CD4-positive, alpha-beta T cell treated with Interleukin-2 at 100 ng/mL for 4 hours (primary cell): Measurements from ENCODE around the gene KIAA0513.
"Not testable (repeated sequence)": the region's sequence is repeated elsewhere in the genome, so short reads cannot be mapped to it uniquely, and the experiment has no call there.

Experiments used
- DNase-seq: peaks from one replicate; pipeline ENCODE4 v3.0.0-alpha.2; 2020; ENCODE audit warnings: low spot score

The KIAA0513 gene

GRCh38 chr16:85029408-85029784 is 1.8 kb downstream of the KIAA0513 start:
- peak; percentile 82 for DNase-seq

DNA sequence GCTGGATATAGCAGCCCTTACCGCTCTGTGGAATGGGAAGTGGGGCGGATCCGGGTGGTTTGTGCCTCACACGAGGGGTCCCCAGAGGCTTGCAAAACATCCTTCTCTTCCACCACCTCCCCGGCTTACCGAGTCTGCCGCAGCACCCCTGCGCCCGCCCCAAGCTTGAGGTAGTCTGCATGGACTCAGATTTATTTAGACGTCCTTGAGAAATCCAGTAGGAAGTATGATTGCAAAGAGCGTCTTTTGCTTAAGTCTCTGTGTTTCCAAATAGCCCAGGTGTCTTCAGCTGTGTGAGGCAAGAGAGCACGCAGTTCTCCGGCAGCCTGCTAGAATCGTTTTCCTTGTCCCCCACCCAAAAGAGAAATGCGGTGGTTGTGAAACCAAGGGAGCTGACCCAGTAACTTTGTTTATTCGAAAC is 2.4 kb downstream of the KIAA0513 start:
- DNase-seq, result no peak

DNA sequence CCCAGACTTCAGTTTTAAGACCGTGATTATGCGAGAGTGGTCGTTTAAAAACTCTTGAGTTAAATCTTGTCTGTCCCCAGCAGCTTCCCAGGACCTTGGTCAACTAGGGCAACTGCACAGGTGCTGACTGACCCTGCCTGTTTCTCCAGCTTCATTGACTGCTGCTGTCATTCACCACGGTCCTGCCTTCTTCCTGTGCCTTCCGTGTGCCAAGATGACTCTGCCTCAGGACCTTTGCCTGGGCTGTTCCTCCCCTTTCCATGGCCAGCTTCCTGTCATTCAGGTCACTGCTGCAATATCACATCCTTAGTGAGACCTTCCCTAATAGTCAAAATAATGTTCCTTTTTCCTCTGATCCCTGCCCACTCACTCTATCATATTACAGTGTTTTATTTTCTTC is 3.9 kb downstream of the KIAA0513 start:
- DNase-seq, result no peak

DNA sequence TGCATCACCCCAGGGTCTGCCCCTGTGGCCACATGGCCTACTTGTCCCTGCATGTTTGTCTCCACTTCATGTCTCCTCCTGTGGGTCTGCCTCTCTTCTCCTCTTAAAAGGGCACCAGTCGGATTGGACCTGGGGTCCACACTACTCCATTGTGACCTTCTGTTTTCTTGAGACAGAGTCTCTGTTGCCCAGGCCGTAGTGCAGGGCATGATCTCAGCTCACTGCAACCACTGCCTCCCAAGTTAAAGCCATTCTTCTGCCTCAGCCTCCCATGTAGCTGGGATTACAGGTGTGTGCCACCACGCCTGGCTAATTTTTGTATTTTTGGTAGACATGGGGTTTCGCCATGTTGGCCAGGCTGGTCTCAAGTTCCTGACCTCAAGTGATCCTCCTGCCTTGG is 4.6 kb downstream of the KIAA0513 start:
- DNase-seq, result not testable (repeated sequence)

DNA sequence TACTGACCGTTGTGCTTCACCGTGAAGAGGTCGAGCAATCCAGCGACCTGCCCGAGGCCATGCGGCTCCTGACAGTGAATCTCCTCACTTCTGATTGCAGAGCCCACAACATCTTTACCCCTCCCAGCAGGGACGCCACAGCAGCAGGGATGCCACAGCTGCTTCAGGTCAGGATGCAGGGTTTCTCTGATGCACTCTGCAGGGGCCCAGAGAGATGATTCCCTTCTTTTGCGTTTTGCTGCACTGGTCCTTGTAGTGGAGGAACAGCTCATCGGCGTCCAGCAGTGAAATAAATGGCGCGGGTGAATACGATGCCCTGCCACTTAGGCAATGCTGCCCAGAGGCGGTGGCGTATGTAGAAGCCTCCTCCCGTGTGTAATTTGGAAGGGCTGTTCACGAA is 5.6 kb downstream of the KIAA0513 start:
- DNase-seq, result no peak

DNA sequence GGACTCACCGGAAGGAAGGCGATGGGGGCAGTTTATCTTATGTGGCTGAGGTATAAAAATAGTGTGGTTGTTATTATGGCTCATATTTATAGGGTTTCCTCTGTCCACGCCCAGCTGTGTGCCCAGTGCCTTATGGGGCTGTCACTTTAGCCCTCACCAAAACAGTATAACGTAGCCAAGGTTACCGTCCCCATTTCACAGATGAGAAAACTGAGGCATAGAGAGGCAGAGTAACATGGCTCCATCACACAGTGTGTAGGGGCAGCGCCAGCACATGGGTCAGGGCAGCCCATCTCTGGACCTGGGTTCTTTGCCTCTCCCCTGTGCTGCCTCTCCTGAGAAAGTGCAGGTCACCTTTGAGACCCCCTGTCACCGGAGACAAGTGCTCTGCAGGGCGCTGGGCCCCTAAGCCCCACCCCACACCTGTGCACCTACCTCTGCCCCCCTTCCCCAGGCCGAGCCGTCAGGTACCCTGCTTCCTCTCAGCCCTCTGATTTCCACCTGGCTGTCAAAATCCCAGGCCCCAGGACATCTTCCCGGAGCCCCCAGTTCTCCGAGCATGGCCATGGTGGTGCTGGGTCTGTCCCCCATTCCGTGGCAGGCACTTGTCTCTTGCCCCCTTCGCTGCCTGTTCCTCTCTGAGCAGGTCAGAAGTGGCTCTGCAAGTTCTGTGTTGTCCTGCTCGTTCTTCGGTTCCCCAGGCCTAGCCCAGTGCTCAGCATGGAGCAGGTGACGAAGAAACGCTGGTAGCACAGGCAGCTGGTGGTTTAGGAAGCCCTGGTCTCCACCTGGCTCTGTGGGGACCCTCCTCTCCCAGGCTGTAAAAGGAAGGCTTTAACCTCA is 7.2 kb downstream of the KIAA0513 start:
- DNase-seq, result no peak

- no peak for DNase-seq
These were observed 8.8 kb downstream of the KIAA0513 start for GRCh38 chr16:85036236-85037049.

GRCh38 chr16:85037050-85037410 is 9.4 kb downstream of the KIAA0513 start:
- no peak for DNase-seq

DNA sequence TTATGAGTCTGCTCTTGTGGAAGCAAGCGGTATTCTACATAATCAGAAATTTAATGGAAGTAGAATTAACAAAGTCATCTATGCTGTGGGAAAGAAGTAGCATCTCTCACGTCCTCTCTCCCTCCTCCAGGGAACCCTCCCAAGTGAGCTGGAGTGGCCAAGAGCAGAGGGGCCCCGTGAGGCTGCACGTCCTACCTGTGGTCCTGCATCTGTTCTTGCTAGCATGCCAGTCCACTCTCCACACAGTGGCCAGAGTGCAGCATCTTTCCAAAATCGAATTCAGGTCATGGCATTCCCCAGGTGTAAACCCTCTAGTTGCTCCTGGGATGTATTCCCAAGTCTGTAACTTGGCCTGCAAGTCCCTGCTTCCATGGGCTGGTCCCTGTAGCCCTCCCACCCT is 10.1 kb downstream of the KIAA0513 start:
- no peak for DNase-seq

- no peak for DNase-seq
These were observed 13.1 kb downstream of the KIAA0513 start for GRCh38 chr16:85040685-85041084.

DNA sequence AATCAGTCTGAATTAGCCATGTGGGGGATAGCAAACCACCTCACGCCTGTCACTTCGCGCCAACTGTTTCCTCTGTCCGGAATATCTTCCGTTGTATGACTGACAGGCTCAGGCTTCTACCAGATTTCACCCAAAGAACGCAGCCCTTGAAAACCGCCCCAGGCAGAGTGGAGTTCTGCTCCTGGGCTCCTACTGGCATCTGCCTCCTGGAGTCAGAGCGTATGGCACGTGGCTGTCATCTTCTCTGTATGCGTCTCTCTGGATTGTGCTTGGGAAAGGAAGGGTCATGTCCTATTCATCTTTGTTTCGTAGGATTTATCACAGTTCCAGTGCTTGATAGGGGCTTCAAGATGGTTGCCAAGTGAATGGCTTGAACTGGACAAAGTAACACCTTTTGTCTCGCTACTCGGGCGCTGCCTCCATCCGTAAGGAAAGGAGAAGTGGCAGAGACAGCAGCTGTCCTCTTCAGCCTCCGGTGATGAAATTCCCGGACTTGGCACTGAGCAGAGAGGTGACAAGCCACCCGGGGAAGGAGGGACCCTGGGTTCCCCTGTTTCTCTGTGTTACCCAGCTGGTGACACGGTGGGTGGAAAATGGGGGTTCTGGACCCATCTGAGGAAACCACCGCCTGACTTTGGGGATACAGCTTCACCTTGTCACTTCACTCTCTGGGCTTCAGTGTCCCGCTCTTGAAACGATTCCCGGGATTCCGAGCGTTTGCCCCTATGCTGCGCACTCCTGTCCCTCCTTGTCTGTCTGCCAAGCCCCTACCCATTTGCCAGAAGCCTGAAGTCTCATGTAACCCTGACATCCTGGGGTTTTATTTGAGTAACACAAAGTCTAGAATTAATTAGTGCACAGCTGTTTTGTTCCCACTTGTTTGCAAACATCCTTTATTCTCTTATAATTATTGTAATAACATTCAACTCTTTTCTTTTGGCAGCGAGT is 13.9 kb downstream of the KIAA0513 start:
- no peak for DNase-seq

DNA sequence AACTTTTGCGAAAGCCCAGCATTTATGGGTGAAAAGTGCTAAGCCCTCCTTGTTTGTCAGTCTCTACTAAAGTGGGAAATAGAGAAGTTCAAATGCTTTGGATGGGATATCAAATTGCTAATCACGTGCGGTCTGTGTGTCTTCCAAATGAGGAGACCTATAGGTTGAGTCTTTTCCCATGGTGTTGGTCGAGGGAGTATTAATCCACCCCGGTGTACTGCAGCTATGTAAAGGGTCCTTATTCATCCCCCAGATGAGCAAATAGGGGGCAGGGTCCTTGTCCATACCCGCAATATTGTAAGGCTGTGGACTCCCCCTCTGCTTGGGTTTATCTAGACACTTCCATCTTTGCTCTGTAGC is 14.6 kb downstream of the KIAA0513 start:
- no peak for DNase-seq

DNA sequence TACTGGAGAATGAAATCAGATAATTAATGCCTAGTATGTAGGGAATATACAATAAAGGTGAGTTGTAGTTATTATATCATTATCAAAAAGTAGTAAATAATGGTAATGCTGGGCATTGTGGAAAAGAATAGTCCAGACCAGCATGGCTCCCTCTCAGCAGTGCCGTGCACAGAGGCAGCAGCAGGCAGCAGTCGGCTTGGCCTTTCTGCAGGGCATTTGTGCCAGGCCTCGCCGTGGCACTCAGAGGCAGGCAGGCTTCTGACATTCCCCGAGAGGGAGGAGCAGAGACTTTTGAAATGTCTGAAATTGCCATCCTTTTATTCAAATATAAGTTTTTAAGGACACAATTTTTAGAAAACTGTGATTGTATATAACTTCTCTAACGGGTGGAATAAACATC is 15.0 kb downstream of the KIAA0513 start:
- no peak for DNase-seq

DNA sequence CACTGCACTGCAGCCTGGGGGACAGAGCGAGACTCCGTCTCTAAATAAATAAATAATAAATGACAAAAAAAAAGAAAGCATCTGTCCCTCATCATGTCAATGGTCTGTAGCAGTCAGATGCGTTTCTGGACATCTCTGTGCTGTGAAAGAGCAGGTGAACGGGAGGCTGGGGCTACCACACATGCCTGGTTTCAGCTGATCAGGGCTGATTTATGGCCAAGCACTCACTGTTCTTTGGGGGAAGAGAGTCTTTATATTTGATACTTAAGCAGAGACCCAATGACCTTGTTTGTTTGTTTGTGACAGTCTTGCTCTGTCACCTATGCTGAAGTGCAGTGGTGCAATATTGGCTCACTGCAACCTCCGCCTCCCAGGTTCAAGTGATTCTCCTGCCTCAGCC is 17.5 kb downstream of the KIAA0513 start:
- no peak for DNase-seq

DNA sequence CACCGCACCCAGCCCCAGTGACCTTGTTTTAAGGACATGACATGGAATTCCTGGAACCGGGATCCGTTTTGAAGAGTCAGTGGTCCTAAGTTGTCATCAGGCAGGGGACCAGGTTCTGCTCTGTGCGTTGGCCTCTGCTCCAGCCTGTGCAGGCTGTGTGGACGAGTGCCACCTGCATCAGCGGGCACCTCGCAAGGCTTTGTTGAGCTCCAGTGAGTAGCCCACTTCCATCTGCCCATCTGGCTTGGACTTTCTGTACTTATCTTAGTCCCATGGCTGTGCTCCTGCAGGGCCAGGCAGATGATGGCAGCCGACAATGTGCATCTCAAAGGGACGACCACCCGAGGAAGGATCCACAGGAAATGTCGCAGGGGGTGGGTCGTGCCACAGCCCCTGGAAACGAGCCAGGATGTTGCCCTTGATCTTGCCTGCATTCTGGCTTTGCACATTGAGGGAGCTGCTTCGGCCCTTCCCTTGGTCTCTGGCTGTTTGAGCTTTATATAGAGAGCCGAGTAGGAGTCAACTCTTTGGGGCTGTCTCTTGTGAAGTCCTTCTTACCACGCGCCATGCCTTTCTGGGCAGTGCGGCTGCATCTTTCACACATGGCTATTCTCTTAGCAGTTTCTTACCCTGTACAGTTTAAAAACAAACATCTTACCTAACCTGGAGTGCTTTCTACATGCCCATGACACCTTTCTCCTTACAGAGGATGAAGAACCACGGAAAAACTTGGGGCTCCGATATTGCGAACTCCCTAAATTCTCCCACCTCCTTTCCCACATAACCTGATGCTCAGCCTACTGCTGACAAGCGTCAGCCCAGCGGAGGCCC is 18.3 kb downstream of the KIAA0513 start:
- DNase-seq, result no peak

- DNase-seq, result no peak
These were observed 18.9 kb downstream of the KIAA0513 start for GRCh38 chr16:85046472-85046916.

DNA sequence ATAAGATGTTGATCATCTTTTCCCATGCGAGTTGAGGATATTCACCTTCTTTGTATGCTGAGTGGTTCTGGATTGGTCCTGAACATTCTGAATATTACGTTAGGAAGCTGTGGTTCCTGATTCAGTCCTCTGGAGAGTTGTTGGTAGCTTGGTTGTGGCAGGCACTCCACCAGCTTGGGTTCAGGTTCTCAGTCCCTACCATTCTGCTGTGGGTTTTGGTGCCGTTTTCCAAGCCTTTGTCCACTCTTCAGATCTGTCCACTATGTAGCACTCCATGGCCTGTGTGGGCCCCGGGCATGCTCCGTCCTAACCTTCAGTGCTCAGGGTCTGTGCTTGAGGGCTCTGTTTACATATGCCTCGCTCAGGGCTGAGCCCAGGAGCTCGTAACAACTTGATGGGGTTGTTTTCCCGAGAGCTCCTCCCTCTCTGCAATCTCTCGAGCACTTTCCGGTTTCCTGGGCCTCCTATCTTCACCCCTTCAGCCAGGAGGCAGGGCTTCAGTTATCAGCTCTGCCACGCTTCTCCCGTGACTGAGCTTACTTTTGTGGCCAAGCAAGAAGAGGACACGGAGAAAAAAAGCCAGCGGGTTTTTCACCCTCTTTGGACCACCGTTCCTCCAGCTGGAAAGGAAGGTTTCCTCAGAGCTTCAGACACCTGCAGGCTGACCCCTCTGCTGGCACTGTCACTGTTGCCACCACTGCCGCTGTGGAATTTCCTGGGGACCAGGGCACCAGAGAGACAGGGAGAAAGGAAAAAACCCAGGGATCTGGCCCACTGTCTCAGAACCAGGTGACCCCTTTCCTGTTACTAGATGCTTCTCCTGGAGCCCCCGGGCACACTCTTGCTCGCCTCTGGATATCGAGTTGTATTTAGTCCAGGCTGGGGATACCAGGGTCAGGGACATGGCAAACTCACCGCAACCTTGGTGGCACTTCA is 19.6 kb downstream of the KIAA0513 start:
- DNase-seq, result no peak

DNA sequence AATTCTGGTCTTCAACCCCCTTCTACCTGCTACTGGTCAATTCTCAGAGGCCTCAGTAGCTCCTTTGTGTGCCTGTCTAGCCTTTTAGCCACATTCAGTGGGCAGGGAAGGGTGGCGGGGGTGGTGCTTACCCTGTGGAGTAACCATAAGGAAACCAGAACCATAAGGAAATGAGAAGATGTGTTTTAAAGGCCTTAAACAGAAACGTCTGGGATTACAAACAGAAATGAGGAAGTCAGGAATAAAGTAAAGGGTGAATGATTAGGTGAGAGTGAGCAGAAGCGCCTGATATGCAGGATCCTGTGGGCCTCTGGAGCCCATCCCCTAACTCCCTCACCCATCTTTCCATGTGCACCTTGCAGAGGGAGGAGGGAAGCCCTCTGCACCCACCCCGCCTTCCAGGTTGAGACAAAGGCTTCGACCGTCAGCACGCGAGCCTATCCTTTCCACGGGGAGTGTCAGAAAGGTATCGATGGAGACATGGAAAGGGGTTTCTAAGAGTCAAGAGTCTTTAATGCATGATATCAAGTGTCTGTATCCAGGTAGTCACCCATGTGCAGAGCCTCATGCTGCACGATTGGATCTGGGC is 20.4 kb downstream of the KIAA0513 start:
- DNase-seq, result no peak

DNA sequence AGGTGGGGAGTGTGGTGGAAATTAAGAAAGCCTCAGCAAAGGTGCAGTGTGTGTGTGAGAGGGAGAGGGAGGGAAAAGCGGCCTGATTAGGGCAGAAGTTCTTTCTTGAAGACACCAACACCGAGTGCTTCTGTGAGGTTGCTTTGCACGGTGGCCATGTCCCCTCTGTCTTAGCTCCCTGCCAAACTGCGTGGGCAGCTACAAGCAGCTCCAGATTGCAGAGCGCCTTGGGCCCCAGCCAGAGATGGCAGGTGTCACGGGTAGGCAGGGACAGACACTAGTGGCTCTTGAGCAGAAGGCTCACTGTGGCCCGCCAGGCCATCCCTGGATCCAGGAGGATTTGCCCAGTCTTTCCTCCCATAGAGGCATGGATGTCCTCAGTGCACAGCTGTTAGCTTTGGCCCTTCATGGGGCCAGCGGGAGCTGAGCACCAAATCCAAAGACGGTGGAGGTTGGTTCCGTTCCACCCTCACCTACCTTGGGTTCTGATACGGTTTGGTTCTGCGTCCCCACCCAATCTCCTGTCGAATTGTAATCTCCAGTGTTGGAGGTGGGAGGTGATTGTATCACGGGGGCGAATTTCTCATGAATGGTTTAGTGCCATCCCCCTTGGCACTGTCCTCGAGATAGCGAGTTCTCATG is 21.4 kb downstream of the KIAA0513 start:
- DNase-seq, result no peak
